ENCODE data around the gene MAP2.
"Not testable (repeated sequence)": the region's sequence is repeated elsewhere in the genome, so short reads cannot be mapped to it uniquely, and the experiment has no call there.

Gene MAP2

DNA sequence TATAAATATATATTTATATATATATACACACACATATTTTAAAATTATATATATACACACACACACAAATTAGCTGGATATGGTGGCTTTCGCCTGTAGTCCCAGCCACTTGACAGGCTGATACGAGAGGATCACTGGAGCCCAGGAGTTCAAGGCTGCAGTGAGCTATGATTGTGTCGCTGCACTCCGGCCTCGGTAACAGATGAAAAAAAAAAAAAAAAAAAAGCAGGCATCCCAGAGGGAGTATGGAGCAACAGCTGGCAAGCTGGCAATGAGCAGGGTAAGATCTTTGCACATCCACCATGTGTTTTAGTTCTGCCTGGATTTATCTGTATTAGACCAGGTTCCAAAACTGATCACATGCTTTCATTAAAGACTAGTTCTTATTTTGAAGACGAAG, 170.1 kb downstream of the MAP2 start:
- no peak for DNase-seq (ENCODE audit: low spot score)

DNA sequence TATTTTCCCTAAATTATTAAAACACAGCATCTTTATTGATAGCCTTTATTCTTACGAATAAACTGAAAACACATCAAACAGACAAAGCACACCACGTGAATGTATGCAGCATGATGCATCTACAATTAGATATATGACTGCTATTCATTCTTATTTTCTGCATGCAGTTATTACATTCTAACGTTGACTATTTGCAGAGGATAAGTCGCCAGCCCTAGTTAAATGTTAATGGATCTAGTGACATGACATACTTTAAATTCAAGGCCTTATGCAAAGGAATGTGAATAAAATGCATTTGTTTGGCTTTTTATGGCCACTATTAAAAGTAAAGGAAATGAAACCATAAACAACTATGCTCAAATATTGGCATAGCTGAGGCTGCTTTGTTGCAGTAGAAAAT, 172.4 kb downstream of the MAP2 start:
- DNase-seq (ENCODE audit: low spot score), result no peak

DNA sequence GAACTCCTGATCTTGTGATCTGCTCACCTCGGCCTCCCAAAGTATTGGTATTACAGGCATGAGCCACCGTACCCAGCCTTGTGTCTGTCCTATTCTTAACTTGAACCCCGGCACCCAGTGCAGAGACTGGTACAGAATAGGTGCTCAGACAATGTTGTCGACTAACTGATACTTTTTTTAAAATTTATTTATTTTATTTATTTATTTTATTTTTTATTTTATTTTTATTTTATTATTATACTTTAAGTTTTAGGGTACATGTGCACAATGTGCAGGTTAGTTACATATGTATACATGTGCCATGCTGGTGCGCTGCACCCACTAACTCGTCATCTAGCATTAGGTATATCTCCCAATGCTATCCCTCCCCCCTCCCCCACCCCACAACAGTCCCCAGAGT, 174.4 kb downstream of the MAP2 start:
- DNase-seq (ENCODE audit: low spot score), result not testable (repeated sequence)

DNA sequence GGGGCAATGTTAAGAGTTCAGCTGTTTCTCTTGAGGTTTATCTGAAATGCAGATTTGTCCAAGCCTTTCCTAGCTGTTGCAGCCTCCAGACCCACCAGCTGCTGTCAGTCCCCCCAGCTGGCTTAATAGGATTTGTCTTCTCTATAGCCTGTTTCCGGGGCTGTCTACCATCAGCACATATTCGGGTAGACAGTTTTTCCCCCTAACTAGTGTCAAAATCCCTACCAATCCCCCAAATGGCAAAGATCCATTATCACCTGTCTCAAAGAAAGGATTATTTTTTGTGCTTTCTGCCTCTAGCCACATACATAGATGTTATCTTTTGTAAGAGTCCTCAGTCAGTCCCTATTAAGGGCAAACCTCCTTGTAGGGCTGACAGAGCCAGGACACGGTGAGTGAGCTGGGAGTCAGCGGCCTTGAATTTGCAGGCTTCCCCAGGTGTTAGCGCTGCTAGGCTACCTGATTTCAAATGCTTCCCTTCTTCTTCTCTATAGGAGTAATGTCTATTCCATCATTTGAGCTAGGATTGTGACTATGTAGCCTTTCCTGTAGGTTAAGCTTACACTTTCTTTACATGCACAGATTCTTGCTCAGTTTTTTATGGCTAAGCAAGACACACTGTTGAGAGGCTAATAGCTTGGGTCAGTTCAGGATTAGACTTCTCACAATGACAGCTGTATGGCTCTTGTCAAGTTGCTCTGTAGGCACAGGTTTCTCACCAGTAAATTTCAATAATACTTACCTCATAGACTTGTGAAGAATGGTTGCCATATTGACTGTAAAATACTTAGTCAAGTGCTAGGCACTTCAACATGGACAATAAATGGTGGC, 176.7 kb downstream of the MAP2 start:
- no peak for DNase-seq (ENCODE audit: low spot score)

DNA sequence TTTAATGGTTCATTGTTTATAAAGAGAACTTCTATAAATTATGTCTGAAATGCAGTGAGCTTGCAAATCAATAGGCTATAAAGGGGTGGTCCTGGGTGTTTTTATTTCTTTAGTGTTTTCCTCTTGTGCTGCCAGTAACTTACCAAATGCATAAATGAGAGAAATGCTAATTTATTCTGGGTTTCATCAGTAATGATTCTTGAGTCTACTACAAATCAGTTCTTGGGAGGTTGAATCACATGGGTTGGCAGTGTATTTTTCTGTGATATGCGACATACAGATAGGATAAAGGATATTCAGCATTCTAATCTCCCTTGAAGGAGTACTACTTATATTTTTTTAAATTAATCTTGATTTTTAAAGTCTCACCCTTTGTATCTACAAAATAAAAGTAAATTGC, 177.7 kb downstream of the MAP2 start:
- no peak for DNase-seq (ENCODE audit: low spot score)

DNA sequence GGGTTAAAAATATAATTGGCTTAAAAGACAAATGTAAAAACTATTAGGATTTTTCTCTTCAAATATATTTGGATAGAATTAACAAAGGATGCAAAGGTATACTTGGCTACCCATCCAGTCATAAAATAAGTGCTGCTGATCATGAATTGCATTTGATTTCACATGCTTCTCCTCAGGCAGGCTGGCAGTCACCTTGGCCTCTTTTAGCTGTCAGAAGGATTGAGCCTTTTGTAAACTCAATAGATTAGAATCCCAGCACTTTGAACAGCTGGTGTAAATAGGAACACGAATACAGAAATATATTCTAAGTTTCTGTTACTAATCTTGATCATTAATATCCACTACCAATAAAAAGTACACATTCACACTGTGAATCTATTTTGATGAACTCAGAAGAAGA, 178.4 kb downstream of the MAP2 start:
- DNase-seq (ENCODE audit: low spot score), result no peak

DNA sequence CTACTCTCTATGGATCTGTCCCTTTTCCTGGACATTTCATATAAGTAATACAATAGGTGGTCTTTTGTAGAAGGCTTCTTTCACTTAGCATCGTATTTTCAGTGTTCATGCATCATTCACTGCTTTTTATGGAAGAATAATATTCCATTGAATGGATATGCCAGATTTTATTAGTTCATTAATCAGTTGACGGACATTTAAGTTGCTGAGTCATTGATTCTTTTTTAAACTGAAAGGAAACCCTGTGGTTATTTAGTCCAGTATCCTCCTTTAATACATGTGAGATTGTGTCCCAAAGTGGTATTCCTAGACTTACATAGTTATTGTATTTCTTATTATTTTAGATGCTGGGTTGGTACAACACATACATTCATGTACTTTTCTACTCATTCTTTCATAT, 185.7 kb downstream of the MAP2 start:
- no peak for DNase-seq (ENCODE audit: low spot score)

DNA sequence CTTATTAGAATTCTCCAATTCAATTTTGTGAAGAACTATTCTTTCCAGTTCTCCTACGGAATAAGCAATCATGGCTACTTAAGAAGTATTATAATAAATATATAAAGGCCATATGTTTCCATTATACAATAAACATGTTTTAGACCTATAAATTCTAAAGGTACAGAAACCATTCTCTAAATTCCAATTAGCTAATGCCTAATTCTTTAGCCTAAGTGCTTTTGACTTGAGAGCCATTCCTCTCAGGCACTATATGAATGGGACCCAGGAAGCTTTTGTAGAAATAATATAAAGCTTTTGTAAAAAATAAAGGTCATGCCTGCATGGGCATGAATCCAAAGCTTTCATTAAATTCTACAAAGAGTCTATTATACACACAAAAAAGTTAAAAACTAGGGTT, 186.8 kb downstream of the MAP2 start:
- no peak for DNase-seq (ENCODE audit: low spot score)

DNA sequence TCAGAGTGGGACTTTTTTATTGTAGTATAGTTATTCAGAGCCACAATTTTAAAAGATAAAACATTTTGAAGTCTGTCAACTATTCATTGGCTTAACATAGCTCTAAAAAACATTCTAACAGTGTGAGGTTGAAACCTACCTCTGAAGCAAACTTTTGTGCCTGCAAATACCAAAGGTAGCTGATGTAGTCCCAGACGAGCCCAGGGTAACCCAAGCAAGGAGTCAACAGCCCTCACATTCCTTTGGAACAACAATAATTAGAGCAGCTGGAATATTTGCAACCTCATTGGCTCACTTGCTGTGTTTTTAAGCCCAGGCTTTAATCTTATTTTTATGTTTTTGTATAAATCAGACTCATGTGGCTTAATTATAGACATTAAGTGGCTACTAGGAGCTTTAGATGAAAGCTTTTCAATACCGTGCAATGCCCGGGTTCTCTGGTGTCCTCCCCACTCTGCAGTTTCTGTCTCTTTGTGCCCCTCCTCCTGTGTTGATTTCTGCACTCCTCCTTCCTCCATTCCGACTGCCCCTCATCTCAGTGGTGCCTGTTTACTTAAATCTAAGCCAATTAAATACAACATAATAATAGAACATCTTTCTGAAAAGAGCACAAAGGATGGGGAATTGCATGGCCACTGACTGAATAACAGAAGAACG, 189.9 kb downstream of the MAP2 start:
- DNase-seq (ENCODE audit: low spot score), result no peak

DNA sequence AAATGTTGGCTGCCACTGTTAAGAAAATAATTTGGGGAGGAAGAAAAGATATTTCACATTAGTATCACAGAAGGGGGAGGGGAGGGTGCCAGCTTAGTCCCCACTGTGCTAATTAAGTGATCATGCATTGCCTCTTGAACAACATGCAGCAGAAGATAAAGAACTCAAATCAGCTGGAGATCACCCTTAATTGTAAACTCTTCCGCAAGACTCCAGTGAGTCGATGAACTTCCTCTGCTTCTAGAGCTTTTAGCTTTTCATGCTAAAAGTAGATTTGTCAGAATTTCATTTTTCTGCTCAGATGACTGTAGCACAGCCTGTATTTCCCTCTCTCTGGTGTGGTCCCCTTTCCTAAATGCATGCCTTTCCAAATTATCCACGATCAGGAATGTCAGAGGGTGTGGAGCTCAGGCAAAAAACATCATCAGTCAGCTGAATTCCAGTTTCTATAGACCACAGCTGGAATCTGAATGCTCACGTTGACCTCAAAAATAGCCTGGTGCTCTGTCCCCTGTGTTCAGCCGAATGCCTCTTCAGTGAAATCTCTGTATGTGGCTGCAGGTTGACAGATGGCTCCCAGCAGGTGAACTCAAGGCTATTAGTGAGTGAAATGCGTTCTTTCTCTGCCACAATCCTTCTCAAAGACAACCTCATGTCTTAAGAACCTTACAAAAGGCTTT, 191.0 kb downstream of the MAP2 start:
- no peak for DNase-seq (ENCODE audit: low spot score)

DNA sequence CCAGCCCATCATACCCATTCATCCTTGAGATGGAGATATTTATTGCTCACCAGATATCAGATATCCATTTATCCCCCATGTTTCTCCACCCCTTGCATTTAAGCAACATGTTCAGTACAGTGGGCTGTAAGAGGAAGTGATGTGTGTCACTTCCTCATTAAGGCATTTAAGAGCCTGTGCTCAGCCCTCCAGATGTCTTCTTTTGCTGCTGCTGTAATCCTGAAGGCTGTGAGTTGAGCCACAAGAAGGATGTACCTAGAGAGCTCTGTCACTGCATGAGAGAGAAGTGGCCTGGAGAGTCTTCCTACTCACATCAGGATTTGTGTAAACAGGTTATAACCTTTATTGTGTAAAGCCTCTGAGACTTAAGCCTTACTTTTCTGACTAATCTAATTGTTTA, 195.9 kb downstream of the MAP2 start:
- DNase-seq (ENCODE audit: low spot score), result no peak

DNA sequence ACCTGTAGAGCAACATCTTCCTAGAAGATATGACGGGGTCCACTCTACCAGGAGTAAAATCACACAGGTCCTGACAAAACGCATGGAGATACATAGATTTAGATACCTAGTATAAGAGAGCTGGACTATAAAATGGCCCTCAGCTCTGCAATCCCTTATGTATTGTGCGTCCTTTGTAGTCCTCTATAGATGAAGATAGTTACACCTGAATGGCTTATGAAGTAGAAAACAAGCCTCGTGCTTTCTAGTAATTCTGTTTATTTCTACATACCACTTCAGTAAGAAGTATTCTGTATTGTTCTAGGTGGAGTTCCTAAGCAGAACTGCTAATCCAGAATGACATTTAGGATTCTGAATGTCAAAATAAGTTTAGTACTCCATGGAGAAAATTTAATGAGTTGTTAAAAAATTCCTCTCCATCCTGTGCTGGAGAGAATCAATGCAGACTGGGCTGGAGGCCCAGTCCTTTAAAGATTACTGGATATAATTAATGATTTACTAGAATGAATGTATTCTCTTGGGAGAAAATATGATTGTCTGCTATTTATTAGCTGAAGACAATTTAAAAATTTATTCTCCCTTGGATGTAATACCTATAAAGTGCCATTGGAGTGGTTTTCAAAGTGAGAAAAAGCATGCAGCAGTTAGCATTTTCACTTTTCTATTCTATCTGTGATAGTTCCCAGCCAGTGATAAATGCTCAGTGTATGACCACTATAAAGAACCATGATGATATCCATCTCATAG, 200.5 kb downstream of the MAP2 start:
- DNase-seq (ENCODE audit: low spot score), result no peak

DNA sequence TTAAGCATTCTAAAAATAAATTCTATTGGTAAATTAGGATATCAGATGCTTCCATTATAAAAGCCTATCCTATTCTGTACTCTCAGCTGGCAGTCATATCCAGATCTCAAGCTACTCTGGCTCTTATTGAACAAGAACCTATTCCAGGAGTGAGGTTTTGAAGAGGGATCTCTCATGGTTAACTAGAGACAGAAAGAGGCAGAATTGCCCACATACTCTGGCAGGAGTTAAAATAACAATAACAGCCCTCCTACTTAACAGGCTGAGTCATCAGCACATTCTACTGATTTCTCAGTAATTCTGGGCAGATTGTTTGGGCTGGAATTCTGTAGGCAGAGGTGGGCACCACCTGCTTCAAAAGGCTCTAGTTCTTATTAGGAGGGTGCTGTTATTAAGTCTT, 205.8 kb downstream of the MAP2 start:
- DNase-seq (ENCODE audit: low spot score), result no peak

DNA sequence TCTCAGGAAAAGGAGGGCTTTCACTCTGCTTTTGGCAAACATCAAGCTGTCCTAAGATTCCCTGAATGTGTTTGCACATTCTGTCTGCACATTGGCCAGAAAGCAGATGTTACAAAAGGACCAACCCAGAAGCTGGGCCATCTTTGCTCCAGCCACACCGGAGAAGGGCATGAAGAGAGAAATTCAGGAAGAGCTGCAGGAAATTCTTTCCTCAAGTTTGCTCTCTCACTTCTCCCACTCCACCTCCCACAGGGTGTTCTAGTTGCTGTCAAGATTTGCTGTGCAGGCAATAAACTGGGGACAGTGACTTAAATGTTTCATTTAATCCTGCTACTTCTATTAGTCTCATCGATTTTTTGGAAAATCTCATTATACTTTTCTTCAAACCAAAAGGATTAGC, 210.1 kb downstream of the MAP2 start:
- peak; percentile 51 for DNase-seq (ENCODE audit: low spot score)

DNA sequence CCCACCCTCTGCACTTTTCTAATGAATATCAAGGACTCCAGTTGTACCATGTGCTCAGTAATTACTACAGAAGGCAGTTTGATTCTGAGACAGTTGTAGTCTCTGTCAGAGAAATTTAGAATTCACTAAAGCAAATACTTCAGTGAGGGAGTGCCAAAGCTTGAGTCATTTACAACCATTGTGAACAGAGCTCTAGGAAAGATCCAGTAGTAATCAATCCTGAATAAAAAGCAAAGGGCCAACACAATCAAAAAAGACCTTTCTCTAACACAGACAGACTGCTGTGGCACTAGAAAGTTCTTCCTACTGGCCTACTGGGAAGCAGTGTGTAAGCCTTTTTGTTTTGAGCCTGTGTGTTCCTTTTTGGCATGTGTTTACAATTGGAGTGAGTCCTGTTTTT, 212.2 kb downstream of the MAP2 start:
- DNase-seq (ENCODE audit: low spot score), result peak; percentile 39

DNA sequence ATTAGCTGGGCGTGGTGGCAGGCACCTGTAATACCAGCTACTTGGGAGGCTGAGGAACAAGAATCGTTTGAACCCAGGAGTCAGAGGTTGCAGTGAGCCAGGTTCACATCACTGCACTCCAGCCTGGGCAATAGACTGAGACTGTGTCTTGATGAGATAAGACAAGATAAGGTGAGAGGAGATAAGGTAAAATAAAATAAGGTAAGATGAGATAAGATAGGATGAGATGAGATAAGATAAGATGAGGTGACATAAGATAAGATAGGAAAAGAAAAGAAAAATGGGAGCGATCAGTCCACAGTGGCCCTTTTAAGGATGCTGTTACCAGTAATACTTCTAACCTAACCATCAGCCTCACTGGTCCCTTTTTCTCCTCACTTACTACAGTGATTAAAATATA, 213.4 kb downstream of the MAP2 start:
- DNase-seq (ENCODE audit: low spot score), result no peak

DNA sequence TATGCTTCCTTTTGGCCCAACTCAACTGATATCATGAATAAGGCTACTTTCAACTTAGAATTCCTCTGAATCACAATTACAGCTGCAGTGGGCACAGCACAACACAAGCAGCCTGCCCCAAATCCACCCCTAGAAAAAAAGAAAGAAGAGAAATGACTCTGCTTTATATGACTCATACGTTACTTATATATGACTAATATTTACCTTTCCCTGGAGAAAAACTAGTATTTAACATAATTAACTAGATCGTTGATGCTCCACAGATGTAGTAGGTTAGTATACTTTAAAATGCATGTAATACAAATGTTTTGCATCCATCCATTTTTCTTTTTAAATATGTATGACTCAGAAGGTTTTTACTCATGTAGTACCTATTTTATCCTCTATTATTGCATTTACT, 214.5 kb downstream of the MAP2 start:
- DNase-seq (ENCODE audit: low spot score), result no peak

DNA sequence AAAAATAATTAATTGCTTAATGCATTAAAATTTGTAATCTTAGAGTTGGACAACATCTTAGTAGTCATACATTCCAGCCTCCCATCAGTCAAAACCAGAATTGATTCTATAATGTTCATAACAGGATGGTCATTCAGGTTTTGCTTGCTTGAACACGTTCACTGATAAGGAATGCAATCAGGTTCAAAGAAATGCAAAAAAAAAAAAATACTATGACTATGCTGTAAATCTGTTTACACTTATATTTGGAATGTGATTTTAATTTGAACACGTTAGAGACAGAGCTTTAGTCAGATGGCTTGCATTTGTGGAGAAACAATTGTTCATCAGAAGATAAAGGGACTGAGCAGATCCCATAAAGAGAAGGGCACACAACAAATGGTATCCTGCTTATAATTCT, 216.5 kb downstream of the MAP2 start:
- DNase-seq (ENCODE audit: low spot score), result no peak

DNA sequence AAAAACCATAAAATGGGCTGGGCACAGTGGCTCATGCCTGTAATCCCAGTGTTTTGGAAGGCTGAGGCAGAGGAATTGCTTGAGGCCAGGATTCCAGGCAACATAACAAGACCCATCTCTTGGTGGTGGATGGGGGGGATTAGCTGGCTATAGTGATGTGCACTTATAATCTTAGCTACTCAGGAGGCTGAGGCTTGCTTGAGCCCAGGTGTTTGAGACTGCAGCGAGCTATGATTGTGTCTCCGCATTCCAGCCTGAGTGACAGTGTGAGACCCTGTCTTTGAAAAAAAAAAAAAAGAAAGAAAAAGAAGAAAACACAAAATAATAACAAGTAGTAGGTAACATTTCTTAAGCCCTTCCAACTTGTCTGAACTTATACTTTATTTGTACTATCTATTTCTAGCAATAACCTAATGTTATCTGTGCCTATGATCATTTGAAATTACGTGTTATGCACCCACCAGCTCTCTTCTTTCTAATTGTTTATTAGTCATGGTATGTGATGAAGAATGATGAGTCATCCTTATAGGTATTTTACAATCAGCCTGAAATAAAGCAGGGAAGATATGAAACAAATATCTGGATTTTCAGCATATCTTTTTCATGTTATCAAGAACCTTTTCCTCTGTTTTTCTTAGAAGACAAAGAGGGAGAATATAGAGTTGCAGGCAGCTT, 218.4 kb downstream of the MAP2 start:
- DNase-seq (ENCODE audit: low spot score), result no peak

DNA sequence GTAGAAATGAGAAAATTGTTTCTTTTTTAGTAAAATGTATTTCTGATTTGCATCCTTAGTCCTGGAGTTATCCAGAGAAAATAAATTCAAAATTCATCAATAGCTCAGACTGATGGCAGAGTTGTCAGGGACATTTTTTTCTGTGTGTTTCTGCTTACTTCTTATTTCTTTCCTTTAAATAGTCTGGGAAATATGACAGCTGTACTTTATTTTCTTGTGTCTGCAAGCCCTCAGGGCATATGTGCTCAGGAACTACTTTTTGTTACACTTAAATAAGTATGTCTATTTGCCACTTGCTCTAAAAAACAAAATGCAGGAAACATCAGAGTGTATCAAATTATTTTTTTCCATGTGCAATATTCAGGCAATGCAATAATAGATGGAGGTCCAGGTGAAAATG, 221.0 kb downstream of the MAP2 start:
- no peak for DNase-seq (ENCODE audit: low spot score)

DNA sequence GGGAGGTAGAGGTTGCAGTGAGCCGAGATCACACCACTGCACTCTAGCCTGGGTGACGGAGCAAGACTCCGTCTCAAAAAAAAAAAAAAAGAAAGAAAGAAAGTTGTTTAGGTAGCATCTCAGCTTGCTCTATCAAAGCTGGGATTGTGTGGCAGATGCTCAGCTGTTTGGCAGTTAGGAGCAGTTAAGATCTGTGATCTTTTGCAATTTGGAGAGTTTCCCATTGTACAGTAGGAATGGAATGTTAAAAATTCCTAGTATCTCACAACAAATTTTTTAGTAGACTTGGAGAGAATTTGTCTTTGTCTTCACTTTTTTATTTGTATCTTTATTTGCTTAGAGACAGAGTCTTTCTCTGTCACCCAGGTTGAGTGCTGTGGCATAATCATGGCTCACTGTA, 224.9 kb downstream of the MAP2 start:
- no peak for DNase-seq (ENCODE audit: low spot score)

DNA sequence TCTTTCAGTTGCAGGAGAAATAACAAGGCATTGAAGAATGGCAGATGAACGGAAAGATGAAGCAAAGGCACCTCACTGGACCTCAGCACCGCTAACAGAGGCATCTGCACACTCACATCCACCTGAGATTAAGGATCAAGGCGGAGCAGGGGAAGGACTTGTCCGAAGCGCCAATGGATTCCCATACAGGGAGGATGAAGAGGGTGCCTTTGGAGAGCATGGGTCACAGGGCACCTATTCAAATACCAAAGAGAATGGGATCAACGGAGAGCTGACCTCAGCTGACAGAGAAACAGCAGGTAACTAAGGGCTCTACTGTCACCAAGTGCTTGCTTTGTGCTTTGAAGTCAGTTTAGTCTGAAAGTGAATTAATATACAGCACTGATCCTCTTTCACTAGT, 229.3 kb downstream of the MAP2 start:
- no peak for DNase-seq (ENCODE audit: low spot score)

Data from putamen (tissue), 1 donor.